HepG2 (cell line): Measurements from ENCODE around the gene PXYLP1. TPM values are rescaled to one million over a fixed set of nuclear protein-coding genes. Genes with fewer than 3 reads are reported as not detected.

Source experiments
- ATAC-seq: fragments of 200-7000 bp; cut with Tn5 transposase; 3 replicates; pipeline ENCODE4 v1.9.1; 2020; ENCODE audit warnings: mild to moderate bottlenecking, moderate library complexity
- BruUV-seq: library from RNA; stranded (reverse); fragments of 400-500 nt; replicated peaks from 2 replicates; lab custom pipeline; 2021; lab: Mats Ljungman, UMichigan
- CTCF ChIA-PET: fragments of 300-600 bp; formaldehyde crosslinking; extraction: SDS; loops from one replicate; lab custom pipeline; 2021; ENCODE audit warnings: low total read pairs, inconsistent platforms, low intra/inter-chr PET ratio; lab: Yijun Ruan, JAX
- POLR2A ChIA-PET: fragments of 350-600 bp; sonication (Branson Sonifier 250); formaldehyde crosslinking; loops from one replicate; lab custom pipeline; 2020; ENCODE audit warnings: antibody characterized with exemption, inconsistent platforms; lab: Yijun Ruan, JAX
- DNase-seq: peaks from one replicate; pipeline ENCODE4 v3.0.0-alpha.2; 2015; ENCODE audit warnings: low spot score
- FAIRE-seq: peaks from 3 replicates; lab custom pipeline; 2011; peaks lifted over from hg19 to GRCh38; lab: Jason Lieb, UNC
- H2AFZ ChIP-seq: one replicate; pipeline ENCODE4 v1.6.1; 2011; ENCODE audit warnings: low read length, inconsistent platforms
- H3K27ac ChIP-seq: fragments of 300-600 bp; 3 replicates; pipeline ENCODE4 v1.8.0; 2011; ENCODE audit warnings: mixed run types, mild to moderate bottlenecking, mixed read lengths, low read length, inconsistent platforms; ENCODE audit not compliant: insufficient read depth; ENCODE audit errors: extremely low read length
- H3K27me3 ChIP-seq, 2 experiments: fragments of 200-600 bp in 1 of 2; 2 replicates in 1 of 2; 3 replicates in 1 of 2; pipeline versions ENCODE4 v1.6.0 to v1.8.0; 2011; ENCODE audit warnings: low read length in 2 of 2, mild to moderate bottlenecking in 2 of 2, moderate library complexity in 2 of 2, inconsistent platforms in 1 of 2; ENCODE audit not compliant: insufficient read depth in 2 of 2, control insufficient read depth in 1 of 2
- H3K36me3 ChIP-seq, 2 experiments: fragments of 200-600 bp in 1 of 2; replicated peaks in 1 of 2; 2 replicates in 1 of 2; 3 replicates in 1 of 2; pipeline versions ENCODE4 v1.5.1 to v1.8.0; 2011; ENCODE audit warnings: low read length in 2 of 2, inconsistent platforms in 1 of 2; ENCODE audit not compliant: insufficient read depth in 2 of 2, control insufficient read depth in 1 of 2
- H3K4me1 ChIP-seq: 2 replicates; pipeline ENCODE4 v1.5.1; 2012; ENCODE audit warnings: low read length, inconsistent platforms; ENCODE audit not compliant: insufficient read depth
- H3K4me2 ChIP-seq: 2 replicates; pipeline ENCODE4 v1.6.0; 2011; ENCODE audit warnings: low read depth, low read length, inconsistent platforms
- H3K4me3 ChIP-seq, 3 experiments: fragments of 200-600 bp in 1 of 3; sonication (generic), shearing (Covaris generic) in 1 of 3; replicated peaks in 1 of 3; 2 replicates each; pipeline ENCODE4 v1.5.1; 2011 to 2016; ENCODE audit warnings: low read length in 3 of 3, inconsistent platforms in 2 of 3, low read depth in 2 of 3, mild to moderate bottlenecking in 2 of 3, control low read depth in 1 of 3, mixed read lengths in 1 of 3; ENCODE audit not compliant: insufficient read depth in 1 of 3
- H3K79me2 ChIP-seq: one replicate; pipeline ENCODE4 v1.6.1; 2011; ENCODE audit warnings: low read length, inconsistent platforms; ENCODE audit not compliant: insufficient read depth
- H3K9ac ChIP-seq: 2 replicates; pipeline ENCODE4 v1.6.0; 2011; ENCODE audit warnings: mild to moderate bottlenecking, low read depth, low read length, inconsistent platforms; ENCODE audit not compliant: insufficient read depth
- H3K9me3 ChIP-seq: 2 replicates; pipeline ENCODE4 v1.5.1; 2012; ENCODE audit warnings: mild to moderate bottlenecking, low read length
- H4K20me1 ChIP-seq: 2 replicates; pipeline ENCODE4 v1.6.0; 2011; ENCODE audit warnings: inconsistent platforms, mild to moderate bottlenecking, low read length, moderate library complexity; ENCODE audit not compliant: insufficient read depth
- DMAP1 ChIP-seq: IDR thresholded peaks from 2 replicates; pipeline ENCODE4 v1.6.1; 2016
- ETV5 ChIP-seq: IDR thresholded peaks from 2 replicates; pipeline ENCODE4 v1.6.1; 2018; ENCODE audit warnings: missing biosample characterization, missing genetic modification reagents, inconsistent platforms, borderline replicate concordance
- GATAD2A ChIP-seq: IDR thresholded peaks from 2 replicates; pipeline ENCODE4 v1.6.1; 2016
- KAT2B ChIP-seq: fragments of 150-350 bp; IDR thresholded peaks from 2 replicates; pipeline ENCODE4 v1.6.1; 2014; ENCODE audit warnings: low read depth, low read length, borderline replicate concordance
- MTF1 ChIP-seq: sonication (generic); formaldehyde crosslinking; IDR thresholded peaks from 2 replicates; pipeline ENCODE4 v1.5.0; 2020; ENCODE audit warnings: missing genetic modification reagents
- MTF2 ChIP-seq: sonication (generic); formaldehyde crosslinking; IDR thresholded peaks from 2 replicates; pipeline ENCODE4 v1.5.0; 2020; ENCODE audit warnings: missing genetic modification reagents, borderline replicate concordance
- PBX3 ChIP-seq: sonication (generic); formaldehyde crosslinking; IDR thresholded peaks from 2 replicates; pipeline ENCODE4 v1.8.1; 2023; ENCODE audit warnings: missing genetic modification reagents, inconsistent platforms, borderline replicate concordance
- PPARG ChIP-seq: conservative IDR thresholded peaks from 2 replicates; pipeline ENCODE4 v1.6.1; 2016; ENCODE audit warnings: missing biosample characterization, missing genetic modification reagents
- RFX1 ChIP-seq: fragments of 450-650 bp; IDR thresholded peaks from 2 replicates; pipeline ENCODE4 v1.6.1; 2017
- RFXANK ChIP-seq: IDR thresholded peaks from 2 replicates; pipeline ENCODE4 v1.6.1; 2016
- SIN3A ChIP-seq: IDR thresholded peaks from 2 replicates; pipeline ENCODE4 v1.6.1; 2011; ENCODE audit warnings: low read depth, mild to moderate bottlenecking, control low read depth, low read length, borderline replicate concordance
- SMC3 ChIP-seq: IDR thresholded peaks from 2 replicates; pipeline ENCODE4 v1.6.1; 2011; ENCODE audit warnings: low read length, improper control_type of control experiment
- TOE1 ChIP-seq: sonication (generic); formaldehyde crosslinking; IDR thresholded peaks from 2 replicates; pipeline ENCODE4 v1.4.0; 2020; ENCODE audit warnings: mild to moderate bottlenecking, missing genetic modification reagents
- ZMYM2 ChIP-seq: sonication (generic); formaldehyde crosslinking; IDR thresholded peaks from 2 replicates; pipeline ENCODE4 v1.8.0; 2022; ENCODE audit warnings: mild to moderate bottlenecking, missing genetic modification reagents
- ZNF260 ChIP-seq: sonication (generic); formaldehyde crosslinking; IDR thresholded peaks from 2 replicates; pipeline ENCODE4 v1.4.0; 2020; ENCODE audit warnings: missing genetic modification reagents, low read depth, mild to moderate bottlenecking, borderline replicate concordance
- ZNF276 ChIP-seq: sonication (generic); formaldehyde crosslinking; IDR thresholded peaks from 2 replicates; pipeline ENCODE4 v1.4.0; 2020; ENCODE audit warnings: mild to moderate bottlenecking, low read depth, missing genetic modification reagents
- ZNF605 ChIP-seq: sonication (generic); formaldehyde crosslinking; IDR thresholded peaks from 2 replicates; pipeline ENCODE4 v1.8.0; 2022; ENCODE audit warnings: mild to moderate bottlenecking, missing genetic modification reagents
- ZNF644 ChIP-seq: IDR thresholded peaks from 2 replicates; pipeline ENCODE4 v1.6.1; 2016; ENCODE audit warnings: low read depth
- ZNF879 ChIP-seq: sonication (generic); formaldehyde crosslinking; IDR thresholded peaks from 2 replicates; pipeline ENCODE4 v1.8.1; 2023; ENCODE audit warnings: missing genetic modification reagents
- WGBS: methylation state at CpG from one replicate; pipeline ENCODE4 v1.1.6; 2017; ENCODE audit warnings: low lambda C conversion rate; 5-methylcytosine and 5-hydroxymethylcytosine counted together
- in situ Hi-C: cut with HindIII; loops from 2 replicates; pipeline ENCODE4 v1.10.0; 2017; ENCODE audit warnings: low pct_unique_long_range_greater_than_20kb; ENCODE audit not compliant: extremely low pct_ligation_motif_present
- intact Hi-C: fragments of 100-400 bp; cut with micrococcal nuclease; formaldehyde crosslinking; loops from one replicate; pipeline ENCODE4 v1.10.0; 2022; ENCODE audit not compliant: unreplicated experiment
- polyA plus RNA-seq, 8 experiments: library from polyadenylated mRNA; depleted of rRNA in 3 of 8; stranded (reverse) in 7 of 8; unstranded in 1 of 8; fragments of >200 nt; fragmentation: Illumina TruSeq in 4 of 8; extraction: Trizol in 4 of 8; gene quantifications; 2 replicates each; pipeline versions ENCODE4 v1.2.1 to v1.2.3, GENCODE V29; 2011 to 2016; ENCODE audit warnings: low read depth in 4 of 8, missing spikeins in 1 of 8, mixed read lengths in 1 of 8; ENCODE audit not compliant: insufficient read depth in 1 of 8
- total RNA-seq, 5 experiments: library from RNA; depleted of rRNA; stranded (reverse); fragments of >200 nt; fragmentation: Illumina TruSeq; extraction: Trizol; gene quantifications; 2 replicates each; pipeline ENCODE4 v1.2.3, GENCODE V29; 2016; ENCODE audit warnings: low read depth in 1 of 5
- TF ChIP-seq, protein P1 (sequence below), 2 experiments: IDR thresholded peaks; 2 replicates each; pipeline ENCODE4 v1.6.1; 2011 to 2012; ENCODE audit warnings: low read length in 2 of 2, borderline replicate concordance in 1 of 2, low read depth in 1 of 2, mild to moderate bottlenecking in 1 of 2, moderate library complexity in 1 of 2

PXYLP1 gene
- total and polyA plus RNA-seq, 2 of the 13 experiments (the other 11 are each of a cell fraction or from before 2014, with no cell fraction given), result 4.9 to 8.1 TPM

DNA sequence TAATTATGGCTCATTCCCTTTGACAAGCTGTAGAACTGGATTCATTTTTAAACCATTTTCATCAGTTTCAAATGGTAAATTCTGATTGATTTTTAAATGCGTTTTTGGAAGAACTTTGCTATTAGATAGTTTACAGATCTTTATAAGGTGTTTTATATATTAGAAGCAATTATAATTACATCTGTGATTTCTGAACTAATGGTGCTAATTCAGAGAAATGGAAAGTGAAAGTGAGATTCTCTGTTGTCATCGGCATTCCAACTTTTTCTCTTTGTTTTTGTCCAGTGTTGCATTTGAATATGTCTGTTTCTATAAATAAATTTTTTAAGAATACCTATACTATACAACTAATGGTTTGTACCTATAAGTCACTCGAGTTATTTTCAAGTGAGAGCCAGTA lies 62.7 kb downstream of the PXYLP1 start (continued):
- TF ChIP-seq PBX3 (no peak), ZNF644 (CRISPR knock-in tag) (no peak), PPARG (no peak), ZMYM2 (no peak), ZNF260 (CRISPR knock-in tag) (no peak), GATAD2A (no peak)
- TF ChIP-seq, protein P1, sequence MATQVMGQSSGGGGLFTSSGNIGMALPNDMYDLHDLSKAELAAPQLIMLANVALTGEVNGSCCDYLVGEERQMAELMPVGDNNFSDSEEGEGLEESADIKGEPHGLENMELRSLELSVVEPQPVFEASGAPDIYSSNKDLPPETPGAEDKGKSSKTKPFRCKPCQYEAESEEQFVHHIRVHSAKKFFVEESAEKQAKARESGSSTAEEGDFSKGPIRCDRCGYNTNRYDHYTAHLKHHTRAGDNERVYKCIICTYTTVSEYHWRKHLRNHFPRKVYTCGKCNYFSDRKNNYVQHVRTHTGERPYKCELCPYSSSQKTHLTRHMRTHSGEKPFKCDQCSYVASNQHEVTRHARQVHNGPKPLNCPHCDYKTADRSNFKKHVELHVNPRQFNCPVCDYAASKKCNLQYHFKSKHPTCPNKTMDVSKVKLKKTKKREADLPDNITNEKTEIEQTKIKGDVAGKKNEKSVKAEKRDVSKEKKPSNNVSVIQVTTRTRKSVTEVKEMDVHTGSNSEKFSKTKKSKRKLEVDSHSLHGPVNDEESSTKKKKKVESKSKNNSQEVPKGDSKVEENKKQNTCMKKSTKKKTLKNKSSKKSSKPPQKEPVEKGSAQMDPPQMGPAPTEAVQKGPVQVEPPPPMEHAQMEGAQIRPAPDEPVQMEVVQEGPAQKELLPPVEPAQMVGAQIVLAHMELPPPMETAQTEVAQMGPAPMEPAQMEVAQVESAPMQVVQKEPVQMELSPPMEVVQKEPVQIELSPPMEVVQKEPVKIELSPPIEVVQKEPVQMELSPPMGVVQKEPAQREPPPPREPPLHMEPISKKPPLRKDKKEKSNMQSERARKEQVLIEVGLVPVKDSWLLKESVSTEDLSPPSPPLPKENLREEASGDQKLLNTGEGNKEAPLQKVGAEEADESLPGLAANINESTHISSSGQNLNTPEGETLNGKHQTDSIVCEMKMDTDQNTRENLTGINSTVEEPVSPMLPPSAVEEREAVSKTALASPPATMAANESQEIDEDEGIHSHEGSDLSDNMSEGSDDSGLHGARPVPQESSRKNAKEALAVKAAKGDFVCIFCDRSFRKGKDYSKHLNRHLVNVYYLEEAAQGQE (IDR thresholded peaks at IDR 0.05; ENCODE audit: borderline replicate concordance in 1 of 2, low read depth in 1 of 2, low read length in 2 of 2), result no peak

GRCh38 chr3:141294848-141295247 lies 63.2 kb downstream of the PXYLP1 start:
- POLR2A ChIA-PET, result no interaction called here
- WGBS, result 76% methylated on average over 2 of the region's 2 CpGs
- CTCF ChIA-PET, result no interaction called here
- Histone ChIP-seq H4K20me1 (no peaks in the 10 kb centered on the region), H3K9ac (no peak overlapping the region), H3K27me3 (no peaks in the 10 kb centered on the region), H3K4me2 (no peak overlapping the region), H3K4me1 (no peaks in the 10 kb centered on the region), H3K36me3 (no peaks in the 10 kb centered on the region; a peak in 1 of 5 replicates), H3K9me3 (no peaks in the 10 kb centered on the region), H3K79me2 (no peaks in the 10 kb centered on the region), H3K4me3 (no peak overlapping the region), H3K27ac (no peak overlapping the region), H2AFZ (no peak overlapping the region)
- TF ChIP-seq RFX1 (no peak), SMC3 (no peak), MTF1 (CRISPR knock-in tag) (no peak), ZNF879 (CRISPR knock-in tag) (no peak), TOE1 (no peak), ZNF605 (CRISPR knock-in tag) (no peak), SIN3A (no peak), RFXANK (CRISPR knock-in tag) (no peak), ZNF276 (CRISPR knock-in tag) (no peak), KAT2B (no peak), MTF2 (CRISPR knock-in tag) (no peak), DMAP1 (CRISPR knock-in tag) (no peak), ETV5 (no peak)
- in situ Hi-C loops (no loop called here), intact Hi-C loops (no loop called here)
- no peak for FAIRE-seq
- ATAC-seq, result no peak
- no TSS peak for BruUV-seq
- no peak for DNase-seq
